ENCODE data around the gene ZC3HAV1L.

ZC3HAV1L gene

DNA sequence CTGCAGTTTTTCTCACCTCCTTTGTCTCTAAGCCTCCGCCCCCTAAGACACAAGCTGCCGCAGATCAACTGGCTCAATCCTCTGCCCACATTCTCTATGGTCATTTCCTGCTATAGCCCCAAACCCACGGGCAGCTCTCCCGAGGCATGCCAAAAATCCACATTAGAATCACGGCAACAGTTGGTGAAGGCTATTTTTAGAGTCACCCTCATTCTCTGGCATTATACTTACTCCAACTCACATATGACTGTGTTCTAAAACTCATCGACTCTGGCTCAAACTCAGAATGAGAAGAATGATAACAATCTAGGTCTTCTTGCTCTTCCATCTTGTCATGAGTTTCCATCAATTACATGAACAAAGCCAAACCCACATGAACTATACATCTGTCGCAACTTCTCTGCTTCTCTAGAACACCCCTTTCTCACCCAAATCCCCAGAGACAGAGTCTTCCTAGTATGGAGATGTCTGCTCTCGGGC is 43.8 kb downstream of the ZC3HAV1L start:
- no peak overlapping the region for H3K4me3 ChIP-seq (ENCODE audit: low read length)
- TF ChIP-seq, protein P1, sequence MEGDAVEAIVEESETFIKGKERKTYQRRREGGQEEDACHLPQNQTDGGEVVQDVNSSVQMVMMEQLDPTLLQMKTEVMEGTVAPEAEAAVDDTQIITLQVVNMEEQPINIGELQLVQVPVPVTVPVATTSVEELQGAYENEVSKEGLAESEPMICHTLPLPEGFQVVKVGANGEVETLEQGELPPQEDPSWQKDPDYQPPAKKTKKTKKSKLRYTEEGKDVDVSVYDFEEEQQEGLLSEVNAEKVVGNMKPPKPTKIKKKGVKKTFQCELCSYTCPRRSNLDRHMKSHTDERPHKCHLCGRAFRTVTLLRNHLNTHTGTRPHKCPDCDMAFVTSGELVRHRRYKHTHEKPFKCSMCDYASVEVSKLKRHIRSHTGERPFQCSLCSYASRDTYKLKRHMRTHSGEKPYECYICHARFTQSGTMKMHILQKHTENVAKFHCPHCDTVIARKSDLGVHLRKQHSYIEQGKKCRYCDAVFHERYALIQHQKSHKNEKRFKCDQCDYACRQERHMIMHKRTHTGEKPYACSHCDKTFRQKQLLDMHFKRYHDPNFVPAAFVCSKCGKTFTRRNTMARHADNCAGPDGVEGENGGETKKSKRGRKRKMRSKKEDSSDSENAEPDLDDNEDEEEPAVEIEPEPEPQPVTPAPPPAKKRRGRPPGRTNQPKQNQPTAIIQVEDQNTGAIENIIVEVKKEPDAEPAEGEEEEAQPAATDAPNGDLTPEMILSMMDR (IDR thresholded peaks at IDR 0.05; ENCODE audit: insufficient read depth, low read depth, low read length, missing control alignments), result no peak
- no peak for DNase-seq (ENCODE audit: low read depth)

DNA sequence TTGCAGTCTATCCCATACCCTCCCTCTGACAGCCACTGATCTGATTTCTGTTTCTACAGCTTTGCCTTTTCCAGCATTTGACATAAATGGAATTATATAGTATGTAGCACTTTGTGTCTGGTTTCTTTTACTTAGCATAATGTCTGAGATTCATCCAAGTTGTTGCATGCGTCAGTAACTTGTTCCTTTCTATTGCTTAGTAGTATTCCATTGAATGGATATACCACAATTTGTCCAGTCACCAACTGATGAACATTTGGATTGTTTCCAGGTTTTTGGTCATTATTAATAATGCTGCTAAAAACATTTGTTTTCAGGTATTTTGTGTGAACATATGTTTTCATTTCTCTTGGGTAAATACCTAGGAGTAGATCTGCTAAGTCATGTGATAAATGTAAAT is 48.2 kb downstream of the ZC3HAV1L start:
- no peak for DNase-seq (ENCODE audit: low read depth)
- TF ChIP-seq, protein P1 (IDR thresholded peaks at IDR 0.05; ENCODE audit: insufficient read depth, low read depth, low read length, missing control alignments), result no peak
- no peak overlapping the region for H3K4me3 ChIP-seq (ENCODE audit: low read length)

DNA sequence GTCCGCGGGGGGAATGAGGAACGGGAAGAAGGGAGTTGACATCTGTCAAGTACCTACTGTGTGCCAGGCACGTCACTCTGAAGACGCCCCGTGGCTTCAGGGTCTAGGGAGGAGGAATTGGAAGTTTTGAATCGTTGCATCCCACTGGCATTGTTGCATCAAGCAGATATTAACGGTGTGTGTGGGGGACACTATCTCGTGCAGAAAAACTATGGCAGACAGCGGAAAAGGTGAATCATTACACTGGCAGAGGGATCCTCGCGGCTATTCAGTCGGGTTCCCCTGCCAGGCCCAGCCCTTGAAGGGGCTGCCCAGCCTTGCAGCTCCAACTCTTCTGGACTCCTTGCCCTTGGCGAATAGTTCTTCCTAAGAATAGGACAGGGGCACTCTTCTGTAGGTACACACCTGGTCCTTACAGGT is 53.6 kb downstream of the ZC3HAV1L start:
- peak overlapping the region; percentile 43 for H3K4me3 ChIP-seq (ENCODE audit: low read length)
- TF ChIP-seq, protein P1 (IDR thresholded peaks at IDR 0.05; ENCODE audit: insufficient read depth, low read depth, low read length, missing control alignments), result no peak
- DNase-seq (ENCODE audit: low read depth), result peak; percentile 12

DNA sequence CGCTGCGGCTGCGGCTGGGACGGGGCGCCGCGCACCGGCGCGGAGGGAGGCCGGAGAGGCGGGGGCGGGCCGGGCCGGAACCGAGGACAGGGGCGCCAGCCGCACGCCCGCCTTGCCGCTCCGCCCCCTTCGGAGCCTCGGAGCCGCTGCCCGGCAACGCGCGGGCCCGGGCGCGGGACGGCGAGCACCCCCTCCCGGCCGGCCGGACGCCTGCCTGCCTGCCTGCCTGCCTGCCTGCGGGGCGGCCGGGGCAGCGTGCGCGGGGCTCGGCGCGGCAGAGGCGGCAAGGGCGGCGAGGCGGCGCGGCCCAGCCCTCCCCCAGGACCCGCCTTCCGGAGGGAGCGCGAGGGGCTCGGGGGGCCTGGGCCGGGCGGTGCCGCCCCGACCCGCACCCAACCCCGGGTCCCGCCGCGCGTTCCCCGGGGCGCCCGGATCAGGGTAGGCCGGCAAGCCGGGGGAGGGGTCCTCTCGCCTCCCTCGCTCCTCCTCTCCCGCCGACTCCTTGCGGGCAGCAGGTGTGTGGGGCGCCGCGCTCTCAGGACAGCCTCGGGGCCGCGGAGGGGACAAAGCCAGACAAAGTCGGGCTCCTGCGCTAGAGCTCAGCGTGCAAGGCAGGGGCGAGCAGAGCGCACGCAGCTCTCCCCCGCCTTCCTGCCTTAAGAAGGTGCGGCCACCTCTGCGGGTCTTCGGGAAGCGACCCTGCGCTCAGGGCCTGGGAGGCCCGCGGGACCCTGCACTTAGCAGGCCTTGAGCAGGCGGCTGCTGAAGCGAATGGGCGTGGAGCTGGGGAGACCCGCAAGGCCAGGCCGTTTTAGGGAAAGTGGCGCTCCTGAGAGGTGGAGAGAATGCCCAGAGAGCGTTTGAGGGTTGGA is 54.3 kb downstream of the ZC3HAV1L start, which contains the start of gene KIAA1549:
Gene KIAA1549, minus strand, starts transcription at position 58 of the 872 bp plus-strand sequence. CDS start 120 bp downstream, outside the sequence.
- TF ChIP-seq, protein P1 (IDR thresholded peaks at IDR 0.05; ENCODE audit: insufficient read depth, low read depth, low read length, missing control alignments), result peak; percentile 3
- peak within 1 kb of the TSS; percentile 52 for H3K4me3 ChIP-seq (ENCODE audit: low read length)
- peak; percentile 76 for DNase-seq (ENCODE audit: low read depth)

DNA sequence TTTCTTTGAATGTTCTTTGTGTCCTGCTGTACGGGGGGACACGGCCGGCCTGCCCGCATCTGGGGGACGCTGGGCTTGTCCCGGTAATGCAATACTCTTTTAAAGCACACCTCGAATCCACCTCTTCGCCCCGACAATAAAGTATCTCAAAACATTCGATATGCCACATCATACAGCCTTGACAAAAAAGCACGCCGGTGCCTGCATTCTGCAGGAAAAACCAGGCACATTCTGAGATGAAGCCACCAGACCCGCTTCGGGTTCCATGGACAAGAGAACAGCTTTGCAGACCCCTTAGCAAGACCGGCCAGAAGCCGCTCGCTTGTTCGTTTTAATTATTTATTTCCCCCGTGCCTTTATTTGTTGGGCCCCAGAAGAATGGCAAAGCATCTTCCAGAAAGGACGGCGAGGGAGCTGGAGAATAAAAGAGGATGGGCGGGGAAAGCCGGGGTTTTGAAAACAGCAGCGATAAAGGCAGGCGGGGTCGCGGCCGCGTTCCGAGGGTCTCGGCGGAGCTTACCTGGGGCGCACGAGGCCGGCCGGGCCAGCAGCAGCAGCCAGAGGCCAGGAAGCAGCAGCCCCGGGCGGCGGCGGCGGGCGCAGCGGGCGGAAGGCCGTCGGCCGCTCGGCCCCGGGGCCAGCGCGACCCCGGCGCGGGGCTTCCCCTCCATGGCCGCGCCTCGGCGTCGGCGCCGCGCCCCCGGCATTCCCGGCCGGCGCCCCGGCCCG is 55.1 kb downstream of the ZC3HAV1L start:
- TF ChIP-seq, protein P1 (IDR thresholded peaks at IDR 0.05; ENCODE audit: insufficient read depth, low read depth, low read length, missing control alignments), result no peak
- peak overlapping the region; percentile 52 for H3K4me3 ChIP-seq (ENCODE audit: low read length)
- no peak for DNase-seq (ENCODE audit: low read depth)

DNA sequence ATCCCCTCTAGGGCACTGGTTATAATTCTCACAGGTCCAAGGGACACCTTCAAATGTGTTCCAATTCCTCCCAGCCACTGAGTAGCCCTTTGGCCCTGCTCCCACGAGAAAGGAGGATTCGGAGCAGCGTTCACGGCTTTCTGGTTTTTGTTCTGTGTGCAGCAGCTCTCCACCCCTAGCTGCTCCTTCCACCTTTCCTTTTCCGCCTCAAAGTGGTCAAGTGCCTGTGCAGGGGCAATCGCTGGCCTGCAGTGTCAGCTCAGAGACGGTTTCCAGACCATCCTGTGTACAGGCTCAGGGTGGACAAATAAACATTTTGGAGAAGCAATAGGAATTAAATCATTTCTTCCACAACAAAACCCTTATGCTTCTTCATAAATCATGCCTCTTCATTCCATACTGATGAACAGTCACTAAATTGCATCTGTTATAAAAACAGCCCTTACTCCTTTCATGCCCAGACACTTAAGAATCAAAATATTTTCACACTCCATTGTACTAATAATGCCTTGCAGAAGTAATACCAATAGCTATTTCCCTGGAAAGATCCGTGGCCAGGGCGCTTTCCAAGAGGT is 55.8 kb downstream of the ZC3HAV1L start:
- TF ChIP-seq, protein P1 (IDR thresholded peaks at IDR 0.05; ENCODE audit: insufficient read depth, low read depth, low read length, missing control alignments), result no peak
- DNase-seq (ENCODE audit: low read depth), result peak; percentile 16
- H3K4me3 ChIP-seq (ENCODE audit: low read length), result peak overlapping the region; percentile 52
